Prostate gland (tissue), 2 donors: ENCODE results near the gene GALNTL6. TPM values are rescaled to one million over a fixed set of nuclear protein-coding genes. Genes with fewer than 3 reads are reported as not detected.
"Not testable (repeated sequence)": the region's sequence is repeated elsewhere in the genome, so short reads cannot be mapped to it uniquely, and the experiment has no call there.

Source experiments
- DNase-seq: peaks from one replicate; pipeline ENCODE4 v3.0.0-alpha.2; 2019; ENCODE audit warnings: low spot score
- H3K27ac ChIP-seq, 2 donors: fragments of 200-600 bp; sonication (generic); 2 replicates each; pipeline ENCODE4 v1.5.1; 2017 to 2019
- H3K27me3 ChIP-seq: fragments of 200-600 bp; sonication (generic); replicated peaks from 2 replicates; pipeline ENCODE4 v1.5.1; 2019; ENCODE audit not compliant: insufficient read depth
- H3K36me3 ChIP-seq, 2 donors: fragments of 200-600 bp; sonication (generic); 1 replicate in 1 of 2; 2 replicates in 1 of 2; pipeline versions ENCODE4 v1.5.1 to v1.8.1; 2017 to 2019
- H3K4me1 ChIP-seq: fragments of 200-600 bp; sonication (generic); replicated peaks from 2 replicates; pipeline ENCODE4 v1.5.1; 2019
- H3K4me3 ChIP-seq, 2 donors: fragments of 200-600 bp; sonication (generic); 2 replicates each; pipeline ENCODE4 v1.5.1; 2017 to 2019
- H3K9me3 ChIP-seq: fragments of 200-600 bp; sonication (generic); 2 replicates; pipeline ENCODE4 v1.5.1; 2017
- CTCF ChIP-seq, 4 experiments: fragments of 200-600 bp in 2 of 4; fragments of 450-650 bp in 2 of 4; sonication (generic) in 2 of 4; IDR thresholded peaks; 1 replicate in 3 of 4; 2 replicates in 1 of 4; pipeline ENCODE4 v1.5.1; 2016 to 2019; ENCODE audit warnings: antibody characterized with exemption in 4 of 4, mild to moderate bottlenecking in 2 of 4, moderate library complexity in 2 of 4
- POLR2A ChIP-seq: fragments of 450-650 bp; IDR thresholded peaks from one replicate; pipeline ENCODE4 v1.6.1; 2016; ENCODE audit warnings: antibody characterized with exemption, mild to moderate bottlenecking
- POLR2AphosphoS5 ChIP-seq: sonication (generic); formaldehyde crosslinking; IDR thresholded peaks from one replicate; pipeline ENCODE4 v1.6.1; 2017; ENCODE audit warnings: antibody characterized with exemption
- WGBS: methylation state at CpG from one replicate; pipeline ENCODE4 v1.1.5; 2018; 5-methylcytosine and 5-hydroxymethylcytosine counted together
- intact Hi-C: fragments of 100-400 bp; cut with DNase I; formaldehyde crosslinking; loops from one replicate; pipeline ENCODE4 v1.14.2; 2022
- total RNA-seq, 2 donors: library from RNA; depleted of rRNA; stranded (reverse); fragments of >200 nt; gene quantifications; one replicate each; pipeline ENCODE4 v1.1.0, GENCODE V29; 2016

The GALNTL6 gene
- total RNA-seq, 2 donors from 2014 or later: 0.23 to 0.85 TPM

- intact Hi-C loops: loop anchor here (5.0 kb wide), 1 partner anchor 288 kb away; no protein-coding TSS in a partner anchor
- H3K36me3 ChIP-seq: no peaks in the 10 kb centered on the region
- no peaks in the 10 kb centered on the region for H3K9me3 ChIP-seq
- no peak overlapping the region for H3K27ac ChIP-seq
- no peak overlapping the region for H3K4me3 ChIP-seq
- H3K27me3 ChIP-seq: no peaks in the 10 kb centered on the region
- TF ChIP-seq CTCF (IDR thresholded peaks at IDR 0.05) (no peak), POLR2A (no peak), POLR2AphosphoS5 (no peak)
- DNase-seq: no peak
- no peaks in the 10 kb centered on the region for H3K4me1 ChIP-seq
- 66% methylated on average over 4 of the region's 4 CpGs for WGBS
Measured at GRCh38 chr4:173014113-173014558, 1200.9 kb downstream of the GALNTL6 start.

GRCh38 chr4:173014836-173015235 lies 1201.6 kb downstream of the GALNTL6 start:
- H3K36me3 ChIP-seq: no peaks in the 10 kb centered on the region
- intact Hi-C loops: loop anchor here (5.0 kb wide), 1 partner anchor 287 kb away; no protein-coding TSS in a partner anchor
- no peak overlapping the region for H3K27ac ChIP-seq
- H3K4me1 ChIP-seq: no peaks in the 10 kb centered on the region
- no peak for TF ChIP-seq POLR2A
- TF ChIP-seq POLR2AphosphoS5: no peak
- no peak for TF ChIP-seq CTCF (IDR thresholded peaks at IDR 0.05)
- no peak overlapping the region for H3K4me3 ChIP-seq
- DNase-seq: no peak
- no peaks in the 10 kb centered on the region for H3K9me3 ChIP-seq
- H3K27me3 ChIP-seq: no peaks in the 10 kb centered on the region
- WGBS: 95% methylated on average over 4 of the region's 4 CpGs

- H3K4me3 ChIP-seq: no peak overlapping the region
- no peak for TF ChIP-seq POLR2AphosphoS5
- TF ChIP-seq POLR2A: no peak
- no peak for TF ChIP-seq CTCF (IDR thresholded peaks at IDR 0.05)
- no peak overlapping the region for H3K27ac ChIP-seq
- DNase-seq: no peak
- intact Hi-C loops: no loop called here
- H3K4me1 ChIP-seq: no peaks in the 10 kb centered on the region
- no peaks in the 10 kb centered on the region for H3K9me3 ChIP-seq
- no peaks in the 10 kb centered on the region for H3K36me3 ChIP-seq
- no peaks in the 10 kb centered on the region for H3K27me3 ChIP-seq
Measured at GRCh38 chr4:173017802-173018201, 1204.6 kb downstream of the GALNTL6 start.

GRCh38 chr4:173018446-173018845 lies 1205.2 kb downstream of the GALNTL6 start:
- TF ChIP-seq POLR2AphosphoS5 (no peak), POLR2A (no peak), CTCF (IDR thresholded peaks at IDR 0.05) (no peak)

GRCh38 chr4:173019664-173020063 lies 1206.5 kb downstream of the GALNTL6 start:
- no peaks in the 10 kb centered on the region for H3K27me3 ChIP-seq
- no peak for TF ChIP-seq POLR2A
- TF ChIP-seq POLR2AphosphoS5: no peak
- TF ChIP-seq CTCF (IDR thresholded peaks at IDR 0.05): no peak
- 90% methylated on average over 3 of the region's 3 CpGs for WGBS
- intact Hi-C loops: no loop called here
- no peak overlapping the region for H3K27ac ChIP-seq
- H3K9me3 ChIP-seq: no peaks in the 10 kb centered on the region
- no peak overlapping the region for H3K4me3 ChIP-seq
- DNase-seq: no peak
- H3K4me1 ChIP-seq: peaks cover 1% of the 10 kb centered on the region
- no peaks in the 10 kb centered on the region for H3K36me3 ChIP-seq

More at GRCh38 chr4:173018446-173018845, 1205.2 kb downstream of the GALNTL6 start:
- Histone ChIP-seq H3K27ac (no peak overlapping the region), H3K4me3 (no peak overlapping the region), H3K4me1 (no peaks in the 10 kb centered on the region), H3K9me3 (no peaks in the 10 kb centered on the region), H3K36me3 (no peaks in the 10 kb centered on the region), H3K27me3 (no peaks in the 10 kb centered on the region)
- DNase-seq: no peak
- intact Hi-C loops: no loop called here
- WGBS: 99% methylated on average over 2 of the region's 3 CpGs

GRCh38 chr4:173021746-173022573 lies 1208.8 kb downstream of the GALNTL6 start:
- H3K4me1 ChIP-seq, H3K27me3 ChIP-seq, DNase-seq, H3K4me3 ChIP-seq, intact Hi-C loops, H3K9me3 ChIP-seq, H3K36me3 ChIP-seq, H3K27ac ChIP-seq: not testable (repeated sequence)
- 90% methylated on average over 7 of the region's 7 CpGs for WGBS
